ENCODE data around the gene WDPCP.
A peak's percentile ranks its signal among the peaks of the same experiment; 100 is the strongest.

GRCh38 chr2:63424329-63425078, 163.8 kb downstream of the WDPCP start:
- TF ChIP-seq EZH2phosphoT487 (IDR thresholded peaks at IDR 0.05; ENCODE audit: borderline replicate concordance, low read length) (no peak), CTCF (IDR thresholded peaks at IDR 0.05; ENCODE audit: low read depth, low read length, poor library complexity, severe bottlenecking) (peak; percentile 85)
